ENCODE measurements around the gene CARMIL1.

Gene CARMIL1

GRCh38 chr6:25524542-25524941, 245.4 kb downstream of the CARMIL1 start:
- DNase-seq, result no peak

- DNase-seq, result no peak
Measured at GRCh38 chr6:25525078-25525477, 245.9 kb downstream of the CARMIL1 start.

- no peak for DNase-seq
Measured at GRCh38 chr6:25534942-25535631, 255.9 kb downstream of the CARMIL1 start.

DNA sequence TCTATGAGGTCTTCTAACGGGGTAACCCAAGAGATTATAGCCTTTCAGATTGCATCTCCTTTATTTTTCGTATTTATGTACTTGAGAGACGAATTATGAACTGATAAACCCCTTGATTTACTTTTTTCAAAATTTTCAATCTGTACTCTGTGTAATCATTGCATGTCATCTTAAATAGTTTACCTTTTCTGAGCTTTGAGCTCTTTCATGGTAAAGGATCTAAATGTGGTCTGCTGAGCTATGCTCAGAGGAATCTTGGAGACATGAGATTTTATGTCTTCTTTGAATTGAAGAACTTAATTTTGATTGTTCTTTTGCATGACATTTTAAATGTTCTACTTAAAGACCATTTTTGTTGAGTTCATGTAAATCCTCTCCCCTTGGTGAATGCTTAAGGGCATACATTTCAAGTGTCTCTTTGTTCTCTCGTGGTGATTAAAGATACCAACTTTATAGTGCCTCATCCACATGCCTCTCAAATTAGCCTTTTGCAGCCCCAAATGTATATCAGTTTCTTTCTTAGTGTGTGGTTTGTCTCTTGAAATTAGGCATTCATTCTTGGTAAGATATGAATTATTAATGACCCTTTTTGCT, 256.6 kb downstream of the CARMIL1 start:
- DNase-seq, result no peak

DNA sequence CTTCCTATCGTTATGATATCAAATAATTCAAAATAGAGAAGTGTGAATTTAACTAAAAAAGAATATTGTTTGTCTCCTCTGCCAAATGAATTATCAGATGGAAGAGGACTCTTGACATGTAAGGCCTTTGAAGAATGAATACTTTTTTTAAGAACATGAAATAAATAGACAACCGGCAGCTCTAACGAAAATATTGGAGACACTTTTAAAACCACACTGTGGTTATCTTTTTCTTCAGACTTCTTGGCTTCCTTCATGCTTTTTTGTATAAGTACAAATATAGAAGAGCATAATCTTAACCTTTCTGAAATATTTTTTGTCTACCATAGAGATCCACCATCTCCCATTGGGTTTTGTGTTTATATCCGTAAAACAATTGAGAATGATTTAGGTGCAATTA, 257.6 kb downstream of the CARMIL1 start:
- DNase-seq, result no peak

GRCh38 chr6:25537349-25538018, 258.3 kb downstream of the CARMIL1 start:
- DNase-seq, result peak; percentile 1 to 18 (median 8)

- no peak for DNase-seq
Measured at GRCh38 chr6:25541228-25541627, 262.1 kb downstream of the CARMIL1 start.

- no peak for DNase-seq
Measured at GRCh38 chr6:25542984-25543910, 264.1 kb downstream of the CARMIL1 start.

DNA sequence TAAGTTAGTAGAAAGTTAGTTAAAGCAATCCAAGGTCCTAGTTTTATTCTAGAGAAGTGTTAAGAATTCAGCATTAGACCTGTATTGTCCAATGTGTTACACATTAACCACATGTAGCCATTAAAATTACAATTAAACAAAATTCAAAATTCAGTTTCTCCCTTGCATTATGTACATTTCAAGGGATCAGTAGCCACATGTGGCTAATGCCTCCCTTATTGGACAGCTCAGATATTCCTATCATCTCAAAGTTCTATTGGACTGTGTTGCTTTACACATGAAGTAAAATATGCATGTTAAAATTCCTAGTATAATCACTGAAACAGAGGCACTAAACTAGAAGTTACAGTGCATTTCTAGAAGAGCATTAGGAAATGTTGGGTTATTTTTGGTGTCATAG, 265.7 kb downstream of the CARMIL1 start:
- no peak for DNase-seq

DNA sequence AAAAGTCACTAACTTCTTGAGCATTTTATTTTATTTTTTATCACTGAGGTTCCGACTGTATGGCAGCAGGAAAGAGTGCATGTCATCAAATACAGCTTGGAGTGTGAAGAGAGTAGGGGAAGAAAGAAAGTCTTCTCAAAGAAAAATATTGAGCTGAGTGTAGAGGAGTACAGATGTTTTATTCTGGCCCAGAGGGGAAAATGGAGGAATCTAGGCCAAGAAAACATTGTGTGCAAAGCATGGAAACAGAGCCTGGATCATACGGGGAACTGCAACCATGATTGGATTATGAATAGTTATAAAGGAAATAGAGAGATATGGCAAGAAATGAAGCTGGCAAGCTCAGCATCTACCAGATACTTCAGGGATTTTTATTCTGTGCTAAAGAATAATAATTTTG, 268.6 kb downstream of the CARMIL1 start:
- DNase-seq, result no peak

DNA sequence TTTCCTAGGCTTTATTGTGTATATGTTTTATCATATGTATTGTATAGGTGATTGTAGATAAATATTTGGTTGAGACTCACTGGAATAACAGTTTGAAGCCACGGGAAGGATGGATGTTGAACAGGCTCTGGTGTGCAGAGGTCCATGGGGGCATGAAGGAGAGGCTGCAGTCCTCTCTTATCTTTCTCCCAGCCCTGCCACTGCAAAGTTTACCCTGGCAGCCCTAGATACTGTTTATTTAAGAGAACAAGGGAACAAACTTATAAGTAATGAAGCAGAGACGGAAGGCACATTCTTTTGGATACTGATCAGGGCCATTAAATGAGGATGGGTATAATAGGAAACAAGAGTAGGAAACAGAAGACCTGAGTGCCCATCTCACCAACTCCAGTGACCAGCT, 269.3 kb downstream of the CARMIL1 start:
- no peak for DNase-seq

DNA sequence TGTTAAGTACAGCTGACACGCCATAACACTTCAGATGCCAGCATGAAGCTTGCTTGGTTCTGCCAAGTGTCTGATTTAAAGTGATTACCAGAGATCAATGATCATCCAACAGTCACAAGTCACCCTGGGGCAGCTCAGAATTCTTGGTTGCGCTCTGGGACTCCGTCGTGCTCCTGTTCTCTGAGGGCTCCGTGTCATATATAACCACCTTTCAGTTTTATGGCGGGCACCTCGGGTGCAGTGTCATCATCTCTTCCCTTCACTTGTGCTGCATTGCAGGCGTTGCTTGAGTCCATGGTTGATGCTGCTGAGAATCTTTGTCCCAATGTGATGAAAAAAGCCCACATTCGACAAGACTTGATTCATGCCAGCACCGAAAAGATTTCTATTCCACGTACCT, 271.5 kb downstream of the CARMIL1 start:
- no peak for DNase-seq

GRCh38 chr6:25553502-25553901, 274.3 kb downstream of the CARMIL1 start:
- DNase-seq, result no peak

DNA sequence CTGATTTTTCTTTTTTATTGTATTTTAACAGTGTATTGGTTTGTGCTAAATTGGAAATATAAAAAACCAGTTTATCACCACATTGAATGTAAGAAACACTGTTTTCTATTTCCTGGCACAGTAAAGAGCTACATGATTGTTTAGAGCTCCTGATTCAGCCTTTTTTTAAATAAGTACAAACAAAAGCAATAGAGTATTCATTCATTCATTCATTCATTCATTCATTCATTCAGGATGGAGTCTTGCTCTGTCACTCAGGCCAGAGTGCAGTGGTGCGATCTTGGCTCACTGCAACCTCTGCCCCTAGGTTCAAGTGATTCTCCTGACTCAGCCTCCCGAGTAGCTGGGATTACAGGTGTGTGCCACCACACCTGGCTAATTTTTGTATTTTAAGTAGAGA, 276.0 kb downstream of the CARMIL1 start:
- DNase-seq, result no peak

DNA sequence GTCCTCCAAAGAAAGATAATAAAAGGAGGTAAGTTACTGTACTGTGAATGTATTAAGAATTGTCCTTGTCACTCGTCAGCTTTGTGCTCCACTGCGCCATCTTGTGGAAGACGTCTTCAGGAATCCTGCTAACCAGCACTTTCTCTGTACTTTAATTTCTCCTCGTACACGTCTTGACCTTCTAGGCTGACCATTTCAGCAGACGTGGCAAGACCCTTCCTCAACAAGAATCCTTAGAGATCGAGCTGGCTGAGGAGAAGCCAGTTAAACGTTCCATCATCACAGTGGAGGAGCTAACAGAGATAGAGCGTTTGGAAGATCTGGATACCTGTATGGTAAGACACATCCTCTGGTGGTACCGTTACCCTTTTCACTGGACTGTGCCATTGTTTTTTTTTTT, 277.3 kb downstream of the CARMIL1 start:
- DNase-seq, result peak; percentile 82 to 91 (median 91)

DNA sequence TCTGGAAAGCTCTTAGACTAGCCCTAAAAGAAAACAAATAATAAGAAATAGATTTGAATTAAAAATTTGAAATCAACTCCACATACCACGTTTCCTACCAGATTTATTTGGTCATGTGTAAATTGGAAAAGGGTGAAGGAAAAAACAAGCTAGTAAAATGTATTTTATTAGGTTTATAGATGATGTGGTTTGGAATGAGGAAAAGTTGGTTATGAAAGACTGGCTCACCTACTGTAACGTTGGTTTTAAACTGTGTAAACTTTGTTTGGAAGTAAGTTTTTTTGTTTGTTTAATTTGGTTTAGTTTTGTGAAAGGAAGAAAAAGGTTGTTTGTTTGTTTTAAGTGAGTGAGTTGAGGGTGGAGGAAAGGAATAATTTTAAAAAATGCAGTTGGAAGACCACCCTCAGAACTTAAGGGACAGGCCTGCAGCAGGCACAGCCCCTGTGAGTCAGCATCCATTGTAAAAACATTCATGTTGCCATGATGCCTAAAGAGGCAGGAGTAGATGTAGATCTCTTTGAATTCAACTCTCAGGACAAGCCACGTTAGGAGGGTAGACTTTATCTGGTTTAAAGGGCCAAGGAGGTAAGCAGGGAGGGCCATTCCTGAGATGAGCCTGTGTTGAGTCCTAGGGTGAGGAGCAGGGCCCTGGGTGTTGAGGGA, 279.1 kb downstream of the CARMIL1 start:
- no peak for DNase-seq

- DNase-seq, result no peak
Measured at GRCh38 chr6:25560865-25561264, 281.7 kb downstream of the CARMIL1 start.

GRCh38 chr6:25564943-25565342, 285.8 kb downstream of the CARMIL1 start:
- DNase-seq, result peak; percentile 15 to 67 (median 53)

DNA sequence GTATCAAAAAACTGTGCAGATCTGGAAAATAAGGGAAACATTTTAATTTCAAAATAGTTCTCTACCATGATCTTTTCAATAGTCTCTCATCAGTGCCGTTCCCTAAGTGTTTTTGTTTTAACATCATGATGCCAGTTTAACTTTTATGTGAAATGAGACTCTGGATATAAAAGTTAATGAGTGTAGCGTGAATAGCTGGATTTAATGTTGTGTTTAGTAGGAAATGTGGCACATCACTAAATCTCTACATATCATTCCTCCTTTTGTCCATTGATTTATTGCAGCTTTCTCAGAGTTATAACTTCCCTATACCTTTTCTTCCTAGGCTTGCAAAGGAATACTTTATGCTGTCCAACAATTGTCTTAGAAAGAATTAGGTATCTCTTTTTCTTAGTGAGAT, 291.4 kb downstream of the CARMIL1 start:
- no peak for DNase-seq

GRCh38 chr6:25576919-25577318, 297.7 kb downstream of the CARMIL1 start:
- no peak for DNase-seq

- DNase-seq, result no peak
Measured at GRCh38 chr6:25578538-25578937, 299.4 kb downstream of the CARMIL1 start.

GRCh38 chr6:25579391-25579883, 300.3 kb downstream of the CARMIL1 start:
- DNase-seq, result no peak
